ENCODE data around the gene MMP11.

- TF ChIP-seq POLR2A (IDR thresholded peaks at IDR 0.05) (no peak), CTCF (IDR thresholded peaks at IDR 0.05) (no peak), EP300 (IDR thresholded peaks at IDR 0.05) (no peak)
Observed at GRCh38 chr22:23737696-23738095, 35.0 kb upstream of the MMP11 start.
